Fibroblast of mammary gland (primary cell): ENCODE measurements around the gene CCR5.
A peak's percentile ranks its signal among the peaks of the same experiment; 100 is the strongest.

Experiments used
- DNase-seq: peaks from one replicate; pipeline ENCODE4 v3.0.0-alpha.2; 2010; ENCODE audit warnings: low read depth
- H3K4me3 ChIP-seq: 2 replicates; pipeline ENCODE4 v1.5.1; 2011; ENCODE audit warnings: low read depth, mild to moderate bottlenecking, low read length, moderate library complexity; ENCODE audit not compliant: control insufficient read depth
- TF ChIP-seq, protein P1 (sequence below): conservative IDR thresholded peaks from 2 replicates; pipeline ENCODE4 v1.5.1; 2011; ENCODE audit warnings: low read depth, low read length, inconsistent platforms; ENCODE audit not compliant: control insufficient read depth, insufficient read depth

CCR5 gene

DNA sequence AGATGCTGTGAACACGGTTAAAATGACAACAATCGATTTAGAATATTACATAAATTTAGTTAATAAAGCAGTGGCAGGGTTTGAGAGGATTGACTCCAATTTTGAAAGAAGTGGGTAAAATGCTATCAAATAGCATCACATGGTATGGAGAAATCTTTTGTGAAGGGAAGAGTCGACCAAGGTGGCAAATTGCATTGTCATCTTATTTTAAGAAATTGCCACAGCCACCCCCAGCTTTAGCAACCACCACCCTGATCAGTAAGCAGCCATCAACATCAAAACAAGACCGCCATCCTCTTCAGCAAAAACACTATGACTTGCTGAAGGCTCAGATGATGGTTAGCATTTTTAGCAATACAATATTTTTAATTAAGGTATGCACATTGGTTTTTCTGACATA lies 5.7 kb upstream of the CCR5 start:
- no peak for DNase-seq
- no peak overlapping the region for H3K4me3 ChIP-seq
- TF ChIP-seq, protein P1, sequence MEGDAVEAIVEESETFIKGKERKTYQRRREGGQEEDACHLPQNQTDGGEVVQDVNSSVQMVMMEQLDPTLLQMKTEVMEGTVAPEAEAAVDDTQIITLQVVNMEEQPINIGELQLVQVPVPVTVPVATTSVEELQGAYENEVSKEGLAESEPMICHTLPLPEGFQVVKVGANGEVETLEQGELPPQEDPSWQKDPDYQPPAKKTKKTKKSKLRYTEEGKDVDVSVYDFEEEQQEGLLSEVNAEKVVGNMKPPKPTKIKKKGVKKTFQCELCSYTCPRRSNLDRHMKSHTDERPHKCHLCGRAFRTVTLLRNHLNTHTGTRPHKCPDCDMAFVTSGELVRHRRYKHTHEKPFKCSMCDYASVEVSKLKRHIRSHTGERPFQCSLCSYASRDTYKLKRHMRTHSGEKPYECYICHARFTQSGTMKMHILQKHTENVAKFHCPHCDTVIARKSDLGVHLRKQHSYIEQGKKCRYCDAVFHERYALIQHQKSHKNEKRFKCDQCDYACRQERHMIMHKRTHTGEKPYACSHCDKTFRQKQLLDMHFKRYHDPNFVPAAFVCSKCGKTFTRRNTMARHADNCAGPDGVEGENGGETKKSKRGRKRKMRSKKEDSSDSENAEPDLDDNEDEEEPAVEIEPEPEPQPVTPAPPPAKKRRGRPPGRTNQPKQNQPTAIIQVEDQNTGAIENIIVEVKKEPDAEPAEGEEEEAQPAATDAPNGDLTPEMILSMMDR: no peak

- TF ChIP-seq, protein P1: no peak
- no peak for DNase-seq
- H3K4me3 ChIP-seq: no peak overlapping the region
Measured at GRCh38 chr3:46365737-46366524, 4.8 kb upstream of the CCR5 start.

DNA sequence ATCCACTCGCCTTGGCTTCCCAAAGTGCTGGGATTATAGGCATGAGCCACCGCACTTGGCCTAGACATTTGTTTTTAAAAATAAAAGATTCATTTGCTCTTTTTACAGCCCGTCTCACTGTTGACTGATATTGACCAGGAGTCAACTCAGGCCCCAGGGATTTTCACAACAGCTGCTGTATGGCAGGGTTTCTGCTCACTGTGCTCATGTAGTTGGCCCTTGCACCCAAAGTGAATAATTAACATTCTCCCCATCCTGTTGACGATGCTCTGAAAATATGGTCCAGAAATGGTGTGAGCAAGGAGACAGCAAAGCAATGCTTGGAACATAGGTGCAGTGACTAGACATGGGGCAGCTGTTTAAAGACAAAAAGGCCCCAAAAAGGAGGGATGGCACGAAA lies 2.9 kb upstream of the CCR5 start:
- no peak for DNase-seq
- TF ChIP-seq, protein P1: no peak
- H3K4me3 ChIP-seq: no peak overlapping the region

DNA sequence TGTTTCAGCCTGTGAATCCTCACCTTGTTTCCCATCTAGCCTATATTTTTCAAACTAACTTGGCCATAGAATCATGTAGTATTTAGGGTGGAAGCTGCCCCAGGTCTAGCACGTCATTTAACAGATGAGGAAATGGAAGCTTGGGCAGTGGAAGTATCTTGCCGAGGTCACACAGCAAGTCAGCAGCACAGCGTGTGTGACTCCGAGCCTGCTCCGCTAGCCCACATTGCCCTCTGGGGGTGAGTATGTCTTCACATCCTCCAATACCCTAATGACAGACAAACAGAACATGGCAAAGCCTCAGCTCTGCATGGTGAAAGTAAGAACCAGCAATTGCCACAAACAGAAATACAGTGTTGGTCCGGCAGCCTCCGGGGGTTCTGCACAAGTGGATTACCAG lies 2.2 kb upstream of the CCR5 start:
- DNase-seq: peak; percentile 5
- TF ChIP-seq, protein P1: peak; percentile 1
- no peak overlapping the region for H3K4me3 ChIP-seq

DNA sequence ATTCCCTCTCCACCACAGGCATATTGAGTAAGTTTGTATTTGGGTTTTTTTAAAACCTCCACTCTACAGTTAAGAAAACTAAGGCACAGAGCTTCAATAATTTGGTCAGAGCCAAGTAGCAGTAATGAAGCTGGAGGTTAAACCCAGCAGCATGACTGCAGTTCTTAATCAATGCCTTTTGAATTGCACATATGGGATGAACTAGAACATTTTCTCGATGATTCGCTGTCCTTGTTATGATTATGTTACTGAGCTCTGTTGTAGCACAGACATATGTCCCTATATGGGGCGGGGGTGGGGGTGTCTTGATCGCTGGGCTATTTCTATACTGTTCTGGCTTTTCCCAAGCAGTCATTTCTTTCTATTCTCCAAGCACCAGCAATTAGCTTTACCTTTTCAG lies 1.6 kb upstream of the CCR5 start:
- H3K4me3 ChIP-seq: no peak overlapping the region
- no peak for DNase-seq
- TF ChIP-seq, protein P1: no peak

DNA sequence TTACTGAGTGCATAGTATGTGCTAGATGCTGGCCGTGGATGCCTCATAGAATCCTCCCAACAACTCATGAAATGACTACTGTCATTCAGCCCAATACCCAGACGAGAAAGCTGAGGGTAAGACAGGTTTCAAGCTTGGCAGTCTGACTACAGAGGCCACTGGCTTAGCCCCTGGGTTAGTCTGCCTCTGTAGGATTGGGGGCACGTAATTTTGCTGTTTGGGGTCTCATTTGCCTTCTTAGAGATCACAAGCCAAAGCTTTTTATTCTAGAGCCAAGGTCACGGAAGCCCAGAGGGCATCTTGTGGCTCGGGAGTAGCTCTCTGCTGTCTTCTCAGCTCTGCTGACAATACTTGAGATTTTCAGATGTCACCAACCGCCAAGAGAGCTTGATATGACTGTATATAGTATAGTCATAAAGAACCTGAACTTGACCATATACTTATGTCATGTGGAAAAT lies 1.0 kb upstream of the CCR5 start:
- no peak overlapping the region for H3K4me3 ChIP-seq
- no peak for DNase-seq
- TF ChIP-seq, protein P1: no peak
